ENCODE data around the gene COPG2. TPM values are rescaled to one million over a fixed set of nuclear protein-coding genes. Genes with fewer than 3 reads are reported as not detected.
"Not testable (repeated sequence)": the region's sequence is repeated elsewhere in the genome, so short reads cannot be mapped to it uniquely, and the experiment has no call there.

The COPG2 gene
- total RNA-seq, 2 experiments from 2014 or later = 14.5 to 15.1 TPM

DNA sequence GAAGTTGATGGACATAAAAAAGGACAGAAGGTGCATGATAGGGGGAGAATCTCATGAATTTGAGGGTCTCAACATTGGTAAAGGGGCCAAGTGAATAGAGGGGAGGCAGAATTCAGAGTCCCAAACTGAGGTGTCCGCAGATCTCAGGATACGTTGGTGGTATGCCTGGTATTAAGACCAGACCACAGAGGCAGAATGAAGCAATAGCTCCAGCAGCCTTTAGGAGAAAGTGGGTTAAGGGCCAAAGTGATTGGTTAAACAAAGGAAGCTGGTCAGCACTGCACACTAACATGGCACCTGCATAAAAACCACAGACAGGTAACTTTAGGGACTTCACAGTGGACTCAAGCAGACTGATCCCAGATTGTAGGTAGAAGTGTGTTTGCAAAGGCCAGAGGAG is 139.1 kb downstream of the COPG2 start:
- Mint-ChIP-seq H3K27ac (no peak overlapping the region), H3K4me1 (no peaks in the 10 kb centered on the region), H3K36me3 (peaks cover 5% of the 10 kb centered on the region), H3K27me3 (no peaks in the 10 kb centered on the region), H3K4me3 (no peak overlapping the region), H3K9me3 (no peaks in the 10 kb centered on the region)
- no peak for DNase-seq
- no peak for ATAC-seq (ENCODE audit: low read depth)
- POLR2A ChIA-PET = no interaction called here

GRCh38 chr7:130527752-130528355 is 140.7 kb downstream of the COPG2 start:
- H3K27ac Mint-ChIP-seq; H3K4me1 Mint-ChIP-seq; DNase-seq; POLR2A ChIA-PET; H3K36me3 Mint-ChIP-seq; H3K4me3 Mint-ChIP-seq; H3K27me3 Mint-ChIP-seq; ATAC-seq (ENCODE audit: low read depth); H3K9me3 Mint-ChIP-seq: not testable (repeated sequence)

DNA sequence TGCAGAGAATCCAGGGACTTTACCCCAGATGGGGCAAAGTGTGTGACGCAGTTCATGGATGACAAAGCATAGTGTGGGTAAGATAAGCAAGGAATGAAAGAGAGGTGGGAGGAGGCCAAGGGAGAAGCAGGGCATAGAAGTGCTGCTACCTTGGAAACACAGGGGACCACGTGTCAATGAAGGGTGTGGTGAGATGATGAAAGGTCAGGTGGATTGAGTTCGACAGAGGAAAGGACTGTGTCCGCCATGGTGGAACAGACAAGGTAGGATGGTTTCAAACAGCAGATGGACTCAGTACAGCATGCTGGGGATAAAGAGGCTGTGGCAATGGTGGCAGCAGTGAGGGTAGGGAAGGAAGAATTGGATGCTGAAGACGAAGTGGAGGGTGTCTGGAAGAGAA is 143.9 kb downstream of the COPG2 start:
- Mint-ChIP-seq H3K27ac (no peak overlapping the region), H3K9me3 (no peaks in the 10 kb centered on the region), H3K4me3 (no peak overlapping the region), H3K27me3 (no peaks in the 10 kb centered on the region), H3K36me3 (peaks cover 3% of the 10 kb centered on the region), H3K4me1 (no peaks in the 10 kb centered on the region)
- POLR2A ChIA-PET = no interaction called here
- DNase-seq (no peak), ATAC-seq (ENCODE audit: low read depth) (no peak)

DNA sequence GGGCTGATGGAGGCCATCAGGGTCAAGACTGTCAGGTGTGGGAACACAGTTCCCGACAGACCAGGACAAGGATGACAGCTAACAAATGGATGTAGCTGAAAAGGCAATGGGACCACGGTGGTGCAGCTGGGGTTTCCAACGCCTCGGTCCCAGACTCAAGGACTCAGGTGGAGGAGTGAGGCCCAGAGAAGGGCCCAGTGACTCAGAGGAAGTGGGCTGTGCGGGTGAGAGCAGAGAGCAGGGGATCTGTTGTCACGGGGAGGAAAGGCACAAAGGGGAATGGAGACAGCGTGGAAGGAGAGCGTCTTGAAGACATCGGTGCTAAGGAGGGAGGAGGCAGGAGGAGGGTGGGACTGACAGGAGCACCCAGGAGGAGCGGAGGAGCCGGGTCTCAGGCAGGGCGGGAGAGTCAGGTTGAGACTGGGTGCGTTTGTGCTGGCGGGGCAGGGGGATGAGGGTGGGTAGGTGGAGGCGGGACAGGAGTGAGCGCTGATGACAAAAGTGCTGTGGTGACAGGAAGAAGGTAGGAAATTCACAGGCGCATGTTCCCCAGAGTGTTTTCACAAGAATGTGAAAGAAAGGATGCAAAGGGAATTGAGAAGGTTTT is 144.9 kb downstream of the COPG2 start:
- not testable (repeated sequence) for ATAC-seq (ENCODE audit: low read depth); DNase-seq

DNA sequence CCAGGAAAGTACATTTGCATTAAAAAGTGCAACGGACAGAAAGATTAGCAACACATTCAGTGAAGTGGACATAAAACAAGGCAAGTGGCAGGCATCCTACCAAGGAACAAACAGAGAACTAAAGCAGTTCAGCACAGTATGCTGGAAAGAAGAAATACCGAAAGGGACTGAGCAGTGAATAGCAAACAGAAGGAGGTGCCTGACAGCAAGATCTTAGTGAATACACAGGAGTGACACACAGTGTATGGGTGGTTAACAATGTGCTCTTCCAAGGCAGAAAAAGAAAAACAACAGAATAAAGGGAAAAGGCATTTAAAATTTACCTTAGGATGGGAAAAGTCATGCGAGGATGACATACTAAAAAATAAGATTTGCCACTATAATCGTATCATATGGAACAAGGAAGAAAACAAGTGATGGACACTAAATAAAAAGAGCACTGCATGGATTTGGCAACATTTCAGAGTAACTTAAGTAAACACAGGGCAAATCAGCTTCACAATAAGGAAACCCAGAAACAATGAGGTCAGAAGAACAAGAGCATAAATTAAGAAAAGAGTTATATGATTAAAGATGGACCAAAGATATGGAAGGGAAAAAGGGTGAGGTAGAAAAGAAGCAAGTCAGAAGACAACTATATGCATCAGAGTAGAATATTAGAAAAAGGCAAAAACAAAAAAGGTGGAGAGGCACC is 147.1 kb downstream of the COPG2 start:
- H3K4me3 Mint-ChIP-seq = no peak overlapping the region
- H3K27ac Mint-ChIP-seq = no peak overlapping the region
- POLR2A ChIA-PET = no interaction called here
- no peaks in the 10 kb centered on the region for H3K4me1 Mint-ChIP-seq
- H3K27me3 Mint-ChIP-seq = no peaks in the 10 kb centered on the region
- H3K36me3 Mint-ChIP-seq = no peaks in the 10 kb centered on the region
- ATAC-seq (ENCODE audit: low read depth) (no peak), DNase-seq (no peak)
- no peaks in the 10 kb centered on the region for H3K9me3 Mint-ChIP-seq

More for the DNA sequence above, 144.9 kb downstream of the COPG2 start:
- H3K4me1 Mint-ChIP-seq, H3K27me3 Mint-ChIP-seq, POLR2A ChIA-PET, H3K4me3 Mint-ChIP-seq, H3K36me3 Mint-ChIP-seq, H3K9me3 Mint-ChIP-seq, H3K27ac Mint-ChIP-seq: not testable (repeated sequence)

GRCh38 chr7:130515315-130516040 is 153.1 kb downstream of the COPG2 start:
- Mint-ChIP-seq H3K27me3 (no peaks in the 10 kb centered on the region), H3K36me3 (no peaks in the 10 kb centered on the region), H3K27ac (no peak overlapping the region), H3K4me1 (no peaks in the 10 kb centered on the region), H3K9me3 (no peaks in the 10 kb centered on the region), H3K4me3 (no peak overlapping the region)
- DNase-seq = no peak
- ATAC-seq (ENCODE audit: low read depth) = no peak
- POLR2A ChIA-PET = no interaction called here

DNA sequence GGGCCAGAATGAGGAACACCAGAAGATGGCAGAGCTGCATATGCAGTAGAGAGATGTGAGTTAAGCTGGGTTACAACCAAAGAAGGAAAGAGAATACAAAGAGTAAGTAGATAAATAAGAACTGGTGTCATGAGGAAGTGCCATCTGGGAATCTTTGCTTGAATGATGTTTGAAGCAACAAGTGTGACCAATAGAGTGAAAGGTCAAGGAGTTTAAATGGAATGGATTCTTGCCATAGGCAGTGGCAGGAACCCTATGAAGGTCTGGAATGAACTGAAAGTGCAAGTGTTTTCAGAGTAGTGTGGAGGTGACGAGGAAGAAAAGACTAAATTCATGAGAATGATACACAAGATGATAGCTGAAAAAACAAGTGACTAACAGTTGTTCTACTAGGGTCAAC is 155.1 kb downstream of the COPG2 start:
- Mint-ChIP-seq H3K4me3 (no peak overlapping the region), H3K27ac (no peak overlapping the region), H3K27me3 (no peaks in the 10 kb centered on the region), H3K36me3 (no peaks in the 10 kb centered on the region), H3K9me3 (no peaks in the 10 kb centered on the region), H3K4me1 (no peaks in the 10 kb centered on the region)
- DNase-seq = no peak
- ATAC-seq (ENCODE audit: low read depth) = no peak
- POLR2A ChIA-PET = no interaction called here

- DNase-seq, POLR2A ChIA-PET, H3K36me3 Mint-ChIP-seq: not testable (repeated sequence)
These were observed 156.5 kb downstream of the COPG2 start for GRCh38 chr7:130512038-130512437.

DNA sequence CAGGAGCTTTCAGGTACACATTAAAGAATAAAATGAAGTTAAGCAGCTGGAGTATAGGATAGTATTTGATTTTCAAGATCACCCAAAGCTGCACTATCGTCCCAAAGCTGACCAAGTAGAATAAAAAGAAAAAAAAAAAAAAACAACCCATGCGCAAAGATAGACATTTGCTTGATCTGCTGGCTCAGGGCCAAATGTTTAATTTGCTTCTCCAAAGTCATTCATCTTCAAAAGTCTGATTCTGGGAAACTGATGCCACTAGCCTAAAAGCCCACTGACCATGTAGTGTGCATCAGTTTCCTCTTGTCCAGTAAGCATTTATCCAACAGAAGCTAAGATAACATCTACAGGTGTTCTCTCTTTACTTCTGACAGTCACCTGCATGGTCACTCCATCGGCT is 162.2 kb downstream of the COPG2 start:
- ATAC-seq (ENCODE audit: low read depth) = no peak
- H3K27me3 Mint-ChIP-seq = no peaks in the 10 kb centered on the region
- H3K27ac Mint-ChIP-seq = no peak overlapping the region
- POLR2A ChIA-PET = no interaction called here
- DNase-seq = no peak
- H3K36me3 Mint-ChIP-seq = peaks cover 10% of the 10 kb centered on the region
- no peaks in the 10 kb centered on the region for H3K9me3 Mint-ChIP-seq
- no peak overlapping the region for H3K4me3 Mint-ChIP-seq
- no peaks in the 10 kb centered on the region for H3K4me1 Mint-ChIP-seq

More at GRCh38 chr7:130512038-130512437, 156.5 kb downstream of the COPG2 start:
- H3K4me3 Mint-ChIP-seq; H3K4me1 Mint-ChIP-seq; H3K27ac Mint-ChIP-seq; ATAC-seq (ENCODE audit: low read depth); H3K9me3 Mint-ChIP-seq; H3K27me3 Mint-ChIP-seq: not testable (repeated sequence)

DNA sequence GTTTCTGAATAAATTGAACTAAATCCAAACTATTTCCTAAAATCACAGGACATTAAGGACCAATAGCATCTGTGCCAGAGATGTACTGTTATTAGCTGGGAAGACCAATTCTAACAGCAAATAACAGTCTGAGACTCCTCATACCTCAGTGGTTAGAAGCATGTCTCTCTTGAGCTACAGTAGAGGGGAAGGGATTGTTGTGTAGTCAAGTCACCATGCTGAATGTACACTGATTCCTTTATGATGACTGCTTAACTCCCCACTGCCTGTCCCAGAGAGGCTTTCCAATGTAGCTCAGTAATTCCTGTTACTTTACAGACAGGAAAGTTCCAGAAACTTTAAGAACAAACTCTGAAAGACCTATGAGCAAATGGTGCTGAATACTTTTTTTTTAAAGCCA is 162.8 kb downstream of the COPG2 start:
- no peaks in the 10 kb centered on the region for H3K4me1 Mint-ChIP-seq
- ATAC-seq (ENCODE audit: low read depth) = no peak
- peaks cover 10% of the 10 kb centered on the region for H3K36me3 Mint-ChIP-seq
- no peak overlapping the region for H3K4me3 Mint-ChIP-seq
- no peaks in the 10 kb centered on the region for H3K27me3 Mint-ChIP-seq
- H3K27ac Mint-ChIP-seq = no peak overlapping the region
- no peaks in the 10 kb centered on the region for H3K9me3 Mint-ChIP-seq
- POLR2A ChIA-PET = no interaction called here
- no peak for DNase-seq

- no peaks in the 10 kb centered on the region for H3K4me1 Mint-ChIP-seq
- DNase-seq (no peak), ATAC-seq (ENCODE audit: low read depth) (no peak)
- H3K4me3 Mint-ChIP-seq = no peak overlapping the region
- H3K9me3 Mint-ChIP-seq = no peaks in the 10 kb centered on the region
- H3K27ac Mint-ChIP-seq = no peak overlapping the region
- POLR2A ChIA-PET = no interaction called here
- peaks cover 5% of the 10 kb centered on the region for H3K36me3 Mint-ChIP-seq
- H3K27me3 Mint-ChIP-seq = no peaks in the 10 kb centered on the region
These were observed 167.6 kb downstream of the COPG2 start for GRCh38 chr7:130500910-130501309.

GRCh38 chr7:130500463-130500862 is 168.1 kb downstream of the COPG2 start:
- H3K9me3 Mint-ChIP-seq = no peaks in the 10 kb centered on the region
- ATAC-seq (ENCODE audit: low read depth) (no peak), DNase-seq (no peak)
- H3K36me3 Mint-ChIP-seq = peaks cover 5% of the 10 kb centered on the region
- POLR2A ChIA-PET = no interaction called here
- H3K27me3 Mint-ChIP-seq = no peaks in the 10 kb centered on the region
- H3K4me1 Mint-ChIP-seq = no peaks in the 10 kb centered on the region
- H3K4me3 Mint-ChIP-seq = no peak overlapping the region
- H3K27ac Mint-ChIP-seq = no peak overlapping the region

- Mint-ChIP-seq H3K4me3 (no peak overlapping the region), H3K36me3 (peaks cover 10% of the 10 kb centered on the region), H3K9me3 (no peaks in the 10 kb centered on the region), H3K4me1 (peaks cover 10% of the 10 kb centered on the region), H3K27me3 (peaks cover 34% of the 10 kb centered on the region), H3K27ac (no peak overlapping the region)
- no peak for ATAC-seq (ENCODE audit: low read depth)
- POLR2A ChIA-PET = no interaction called here
- no peak for DNase-seq
These were observed 174.1 kb downstream of the COPG2 start for GRCh38 chr7:130494431-130494858.
